HEK293 (cell line): ENCODE measurements around the gene NCOA7.
"Not testable (repeated sequence)": the region's sequence is repeated elsewhere in the genome, so short reads cannot be mapped to it uniquely, and the experiment has no call there.

Source experiments
- CTCF ChIA-PET: fragments of 350-600 bp; formaldehyde crosslinking; extraction: SDS; loops from one replicate; lab custom pipeline; 2021; ENCODE audit warnings: antibody characterized with exemption; lab: Yijun Ruan, JAX
- POLR2A ChIA-PET: fragments of 300-600 bp; formaldehyde crosslinking; extraction: SDS; loops from one replicate; lab custom pipeline; 2020; ENCODE audit warnings: antibody characterized with exemption, inconsistent platforms; lab: Yijun Ruan, JAX
- H3K27ac ChIP-seq: fragments of 200-500 bp; sonication (Bioruptor generic); 2 replicates; pipeline ENCODE4 v1.5.1; 2014; ENCODE audit warnings: low read depth, low read length, control low read depth, inconsistent platforms; ENCODE audit errors: extremely low read depth
- H3K36me3 ChIP-seq, 2 experiments: fragments of 200-500 bp in 1 of 2; sonication (Bioruptor generic) in 1 of 2; 1 replicate in 1 of 2; 2 replicates in 1 of 2; pipeline ENCODE4 v1.5.1; 2014 to 2017; ENCODE audit warnings: inconsistent platforms in 2 of 2, low read length in 2 of 2; ENCODE audit not compliant: control insufficient read depth in 2 of 2, insufficient read depth in 1 of 2
- H3K4me1 ChIP-seq: fragments of 200-500 bp; sonication (Bioruptor generic); 2 replicates; pipeline ENCODE4 v1.5.1; 2014; ENCODE audit warnings: mild to moderate bottlenecking, low read length, inconsistent platforms; ENCODE audit not compliant: control insufficient read depth, insufficient read depth
- H3K4me3 ChIP-seq: 2 replicates; pipeline ENCODE4 v1.5.1; 2011; ENCODE audit warnings: low read depth, mild to moderate bottlenecking, control low read depth, low read length, moderate library complexity
- H3K9me3 ChIP-seq: fragments of 200-500 bp; sonication (Bioruptor generic); 2 replicates; pipeline ENCODE4 v1.5.1; 2014; ENCODE audit warnings: low read depth, low read length, inconsistent platforms; ENCODE audit not compliant: control insufficient read depth, insufficient read depth
- KLF16 ChIP-seq: fragments of 450-650 bp; formaldehyde crosslinking; IDR thresholded peaks from 2 replicates; pipeline ENCODE4 v1.5.1; 2017; ENCODE audit warnings: missing biosample characterization, missing genetic modification characterization
- SP3 ChIP-seq: fragments of 450-650 bp; formaldehyde crosslinking; IDR thresholded peaks from 2 replicates; pipeline ENCODE4 v1.5.1; 2016; ENCODE audit warnings: missing biosample characterization, missing genetic modification characterization
- SP7 ChIP-seq: fragments of 450-650 bp; formaldehyde crosslinking; IDR thresholded peaks from 2 replicates; pipeline ENCODE4 v1.5.1; 2016; ENCODE audit warnings: missing biosample characterization, missing genetic modification characterization
- WT1 ChIP-seq: fragments of 450-650 bp; formaldehyde crosslinking; IDR thresholded peaks from 2 replicates; pipeline ENCODE4 v1.5.1; 2016; ENCODE audit warnings: missing biosample characterization, missing genetic modification characterization
- ZBTB17 ChIP-seq: fragments of 450-650 bp; formaldehyde crosslinking; IDR thresholded peaks from 2 replicates; pipeline ENCODE4 v1.5.1; 2016; ENCODE audit warnings: missing biosample characterization, missing genetic modification characterization
- ZBTB8A ChIP-seq: fragments of 450-650 bp; formaldehyde crosslinking; IDR thresholded peaks from 2 replicates; pipeline ENCODE4 v1.5.1; 2016; ENCODE audit warnings: missing biosample characterization, missing genetic modification characterization
- ZEB2 ChIP-seq: fragments of 450-650 bp; formaldehyde crosslinking; IDR thresholded peaks from 2 replicates; pipeline ENCODE4 v1.5.1; 2016; ENCODE audit warnings: missing biosample characterization, missing genetic modification characterization
- ZNF133 ChIP-seq: fragments of 450-650 bp; formaldehyde crosslinking; IDR thresholded peaks from 2 replicates; pipeline ENCODE4 v1.5.1; 2016; ENCODE audit warnings: missing biosample characterization, missing genetic modification characterization
- ZNF138 ChIP-seq: fragments of 450-650 bp; formaldehyde crosslinking; IDR thresholded peaks from 2 replicates; pipeline ENCODE4 v1.5.1; 2016; ENCODE audit warnings: missing biosample characterization, missing genetic modification characterization, borderline replicate concordance
- ZNF2 ChIP-seq: fragments of 450-650 bp; formaldehyde crosslinking; IDR thresholded peaks from 2 replicates; pipeline ENCODE4 v1.5.1; 2016; ENCODE audit warnings: missing biosample characterization, missing genetic modification characterization
- ZNF211 ChIP-seq: fragments of 450-650 bp; formaldehyde crosslinking; IDR thresholded peaks from 2 replicates; pipeline ENCODE4 v1.5.1; 2016; ENCODE audit warnings: low read depth, missing biosample characterization, missing genetic modification characterization
- ZNF239 ChIP-seq: fragments of 450-650 bp; formaldehyde crosslinking; IDR thresholded peaks from 2 replicates; pipeline ENCODE4 v1.5.1; 2016; ENCODE audit warnings: missing biosample characterization, missing genetic modification characterization
- ZNF266 ChIP-seq: fragments of 450-650 bp; formaldehyde crosslinking; IDR thresholded peaks from 2 replicates; pipeline ENCODE4 v1.5.1; 2016; ENCODE audit warnings: missing biosample characterization, missing genetic modification characterization, low read depth
- ZNF37A ChIP-seq: fragments of 450-650 bp; IDR thresholded peaks from 2 replicates; pipeline ENCODE4 v1.5.1; 2018; ENCODE audit warnings: missing biosample characterization, missing genetic modification characterization
- ZNF423 ChIP-seq: fragments of 450-650 bp; formaldehyde crosslinking; IDR thresholded peaks from 2 replicates; pipeline ENCODE4 v1.5.1; 2016; ENCODE audit warnings: missing biosample characterization, missing genetic modification characterization
- ZNF501 ChIP-seq: fragments of 450-650 bp; formaldehyde crosslinking; IDR thresholded peaks from 2 replicates; pipeline ENCODE4 v1.5.1; 2016; ENCODE audit warnings: missing biosample characterization, missing genetic modification characterization
- ZNF530 ChIP-seq: fragments of 450-650 bp; formaldehyde crosslinking; IDR thresholded peaks from 2 replicates; pipeline ENCODE4 v1.5.1; 2016; ENCODE audit warnings: low read depth, missing biosample characterization, missing genetic modification characterization
- ZNF548 ChIP-seq: fragments of 450-650 bp; formaldehyde crosslinking; IDR thresholded peaks from 2 replicates; pipeline ENCODE4 v1.5.1; 2016; ENCODE audit warnings: missing biosample characterization, missing genetic modification characterization
- ZNF555 ChIP-seq: fragments of 450-650 bp; formaldehyde crosslinking; conservative IDR thresholded peaks from 2 replicates; pipeline ENCODE4 v1.5.1; 2017; ENCODE audit warnings: missing biosample characterization, mild to moderate bottlenecking, missing genetic modification characterization, inconsistent platforms
- ZNF654 ChIP-seq: fragments of 450-650 bp; formaldehyde crosslinking; IDR thresholded peaks from 2 replicates; pipeline ENCODE4 v1.5.1; 2016; ENCODE audit warnings: low read depth, missing biosample characterization, missing genetic modification characterization
- ZNF677 ChIP-seq: fragments of 450-650 bp; IDR thresholded peaks from 2 replicates; pipeline ENCODE4 v1.5.0; 2018; ENCODE audit warnings: missing biosample characterization, mild to moderate bottlenecking, missing genetic modification characterization, moderate library complexity
- ZNF701 ChIP-seq: fragments of 450-650 bp; formaldehyde crosslinking; IDR thresholded peaks from 2 replicates; pipeline ENCODE4 v1.5.1; 2016; ENCODE audit warnings: missing biosample characterization, missing genetic modification characterization
- ZNF707 ChIP-seq: fragments of 450-650 bp; formaldehyde crosslinking; IDR thresholded peaks from 2 replicates; pipeline ENCODE4 v1.5.1; 2016; ENCODE audit warnings: missing biosample characterization, missing genetic modification characterization
- ZNF776 ChIP-seq: fragments of 450-650 bp; formaldehyde crosslinking; IDR thresholded peaks from 2 replicates; pipeline ENCODE4 v1.5.0; 2017; ENCODE audit warnings: missing biosample characterization, missing genetic modification characterization, borderline replicate concordance
- ZNF777 ChIP-seq: fragments of 450-650 bp; formaldehyde crosslinking; IDR thresholded peaks from 2 replicates; pipeline ENCODE4 v1.5.1; 2017; ENCODE audit warnings: missing biosample characterization, missing genetic modification characterization, borderline replicate concordance
- ZNF843 ChIP-seq: fragments of 450-650 bp; formaldehyde crosslinking; IDR thresholded peaks from 2 replicates; pipeline ENCODE4 v1.5.1; 2016; ENCODE audit warnings: missing biosample characterization, missing genetic modification characterization

Gene NCOA7

GRCh38 chr6:125769147-125769783 is 21.5 kb upstream of the NCOA7 start:
- Histone ChIP-seq H3K27ac (no peak overlapping the region), H3K4me1 (no peaks in the 10 kb centered on the region), H3K36me3 (no peaks in the 10 kb centered on the region), H3K9me3 (no peaks in the 10 kb centered on the region), H3K4me3 (no peak overlapping the region)
- ChIA-PET CTCF (interaction anchor here (0.8 to 15.3 kb wide), 6 partner anchors 12 to 590 kb away, joined by 3 to 201 read pairs (median 3); no protein-coding TSS in a partner anchor), POLR2A (no interaction called here)
- TF ChIP-seq ZNF2 (tag by site-specific recombination) (no peak), ZNF707 (tag by site-specific recombination) (no peak), ZNF530 (tag by site-specific recombination) (no peak), ZNF239 (tag by site-specific recombination) (no peak), ZNF677 (tag by site-specific recombination) (no peak), ZNF555 (tag by site-specific recombination) (no peak), ZNF777 (no peak), ZNF548 (tag by site-specific recombination) (peak; percentile 45; the same call in 1 of the 2 replicates), WT1 (tag by site-specific recombination) (no peak)

- H3K4me3 ChIP-seq = no peak overlapping the region
- CTCF ChIA-PET = interaction anchor here (0.7 to 1.8 kb wide), 6 partner anchors 9 to 463 kb away, joined by 3 to 5 read pairs (median 4); no protein-coding TSS in a partner anchor
Measured at GRCh38 chr6:125773387-125774341, 17.1 kb upstream of the NCOA7 start.

DNA sequence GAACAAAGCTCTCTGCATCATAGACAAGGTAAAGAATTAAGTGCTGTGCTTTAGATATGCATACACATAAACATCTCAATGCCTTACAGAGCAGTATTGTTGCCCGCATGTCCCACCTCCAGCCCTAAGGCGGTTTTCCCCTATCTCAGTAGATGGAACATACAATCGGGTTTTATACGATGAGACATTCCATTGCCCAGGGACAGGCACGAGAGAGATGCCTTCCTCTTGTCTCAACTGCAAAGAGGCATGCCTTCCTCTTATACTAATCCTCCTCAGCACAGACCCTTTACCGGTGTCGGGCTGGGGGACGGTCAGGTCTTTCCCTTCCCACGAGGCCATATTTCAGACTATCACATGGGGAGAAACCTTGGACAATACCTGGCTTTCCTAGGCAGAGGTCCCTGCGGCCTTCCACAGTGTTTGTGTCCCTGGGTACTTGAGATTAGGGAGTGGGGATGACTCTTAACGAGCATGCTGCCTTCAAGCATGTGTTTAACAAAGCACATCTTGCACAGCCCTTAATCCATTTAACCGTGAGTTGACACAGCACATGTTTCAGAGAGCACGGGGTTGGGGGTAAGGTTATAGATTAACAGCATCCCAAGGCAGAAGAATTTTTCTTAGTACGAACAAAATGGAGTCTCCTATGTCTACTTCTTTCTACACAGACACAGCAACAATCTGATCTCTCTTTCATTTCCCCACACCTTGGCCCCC is 14.5 kb upstream of the NCOA7 start:
- H3K9me3 ChIP-seq, CTCF ChIA-PET, H3K27ac ChIP-seq, H3K4me1 ChIP-seq, H3K4me3 ChIP-seq, H3K36me3 ChIP-seq: not testable (repeated sequence)
- POLR2A ChIA-PET = interaction anchor here (0.6 kb wide), 1 partner anchor 348 kb away, joined by 10 read pairs; no protein-coding TSS in a partner anchor

More at GRCh38 chr6:125773387-125774341, 17.1 kb upstream of the NCOA7 start:
- POLR2A ChIA-PET = no interaction called here
- Histone ChIP-seq H3K9me3 (no peaks in the 10 kb centered on the region), H3K27ac (no peak overlapping the region), H3K36me3 (no peaks in the 10 kb centered on the region), H3K4me1 (no peaks in the 10 kb centered on the region)
- no peak for TF ChIP-seq ZNF266 (tag by site-specific recombination)
- TF ChIP-seq ZNF133 (tag by site-specific recombination) = peak; percentile 93
- no peak for TF ChIP-seq KLF16 (tag by site-specific recombination)
- peak; percentile 90 for TF ChIP-seq ZNF211 (tag by site-specific recombination)
- no peak for TF ChIP-seq ZNF843 (tag by site-specific recombination)

- H3K27ac ChIP-seq = peak overlapping the region; percentile 83
- peak overlapping the region; percentile 85 for H3K4me3 ChIP-seq
- no peaks in the 10 kb centered on the region for H3K4me1 ChIP-seq
- H3K9me3 ChIP-seq = no peaks in the 10 kb centered on the region
- POLR2A ChIA-PET = interaction anchor here (0.9 to 3.5 kb wide), 5 partner anchors 11 to 206 kb away, joined by 3 to 66 read pairs (median 14); partner anchors contain the start of genes HINT3, NCOA7 and TRMT11
- CTCF ChIA-PET = interaction anchor here (0.6 to 3.2 kb wide), 14 partner anchors 10 to 468 kb away, joined by 3 to 44 read pairs (median 6); partner anchors contain the start of genes HINT3 and NCOA7
- H3K36me3 ChIP-seq = no peaks in the 10 kb centered on the region
- TF ChIP-seq ZNF843 (tag by site-specific recombination) = 0 out of 2 replicates have a peak, but pooled peaks have one; percentile 33
- peak; percentile 67; the same call in 1 of the 2 replicates for TF ChIP-seq SP7
- TF ChIP-seq ZNF654 (tag by site-specific recombination) = peak; percentile 18; the same call in 1 of the 2 replicates
- peak; percentile 51 for TF ChIP-seq SP3 (tag by site-specific recombination)
- peak; percentile 45; the same call in 1 of the 2 replicates for TF ChIP-seq ZBTB17 (tag by site-specific recombination)
- no peak for TF ChIP-seq ZNF138
- TF ChIP-seq ZEB2 (tag by site-specific recombination) = 0 out of 2 replicates have a peak, but pooled peaks have one; percentile 37
- TF ChIP-seq ZNF501 (tag by site-specific recombination) = 0 out of 2 replicates have a peak, but pooled peaks have one; percentile 44
- peak; percentile 65 for TF ChIP-seq ZBTB8A (tag by site-specific recombination)
- no peak for TF ChIP-seq ZNF423 (tag by site-specific recombination)
- 0 out of 2 replicates have a peak, but pooled peaks have one; percentile 14 for TF ChIP-seq ZNF37A (tag by site-specific recombination)
- no peak for TF ChIP-seq ZNF701
- TF ChIP-seq ZNF776 (tag by site-specific recombination) = no peak
Measured at GRCh38 chr6:125779924-125780539, 10.7 kb upstream of the NCOA7 start.
